ENCODE results near the gene CHST11.

The CHST11 gene

GRCh38 chr12:104636496-104636895 is 179.7 kb downstream of the CHST11 start:
- Histone ChIP-seq H3K27me3 (ENCODE audit: insufficient read depth, insufficient read length) (no peaks in the 10 kb centered on the region), H3K4me1 (ENCODE audit: insufficient read depth, insufficient read length) (peaks cover under 1% of the 10 kb centered on the region), H3K9me3 (ENCODE audit: insufficient read depth, low read length) (peaks cover 21% of the 10 kb centered on the region; the same call in 1 of the 2 replicates), H3K9ac (ENCODE audit: insufficient read length, low read depth) (no peak overlapping the region), H3K36me3 (ENCODE audit: insufficient read depth, insufficient read length, low read length) (no peaks in the 10 kb centered on the region), H3K4me3 (ENCODE audit: insufficient read length, low read depth) (no peak overlapping the region)
- TF ChIP-seq YY1 (IDR thresholded peaks at IDR 0.05; ENCODE audit: insufficient read depth, insufficient read length), result no peak
- no peak for TF ChIP-seq ZNF274 (IDR thresholded peaks at IDR 0.05; ENCODE audit: low read depth, low read length)
- no peak for TF ChIP-seq SUZ12 (IDR thresholded peaks at IDR 0.05; ENCODE audit: extremely low read depth, insufficient read depth, insufficient read length)
- no peak for DNase-seq (ENCODE audit: low read depth, low spot score)

- no peak for DNase-seq (ENCODE audit: low read depth, low spot score)
These were observed 180.9 kb downstream of the CHST11 start for GRCh38 chr12:104637604-104638003.

GRCh38 chr12:104638218-104638850 is 181.6 kb downstream of the CHST11 start:
- H3K4me3 ChIP-seq (ENCODE audit: insufficient read length, low read depth), result no peak overlapping the region
- H3K9ac ChIP-seq (ENCODE audit: insufficient read length, low read depth), result no peak overlapping the region
- peaks cover 21% of the 10 kb centered on the region; the same call in 1 of the 2 replicates for H3K9me3 ChIP-seq (ENCODE audit: insufficient read depth, low read length)
- H3K27me3 ChIP-seq (ENCODE audit: insufficient read depth, insufficient read length), result no peaks in the 10 kb centered on the region
- no peaks in the 10 kb centered on the region for H3K4me1 ChIP-seq (ENCODE audit: insufficient read depth, insufficient read length)
- no peaks in the 10 kb centered on the region for H3K36me3 ChIP-seq (ENCODE audit: insufficient read depth, insufficient read length, low read length)
- TF ChIP-seq SUZ12 (IDR thresholded peaks at IDR 0.05; ENCODE audit: extremely low read depth, insufficient read depth, insufficient read length) (no peak), YY1 (IDR thresholded peaks at IDR 0.05; ENCODE audit: insufficient read depth, insufficient read length) (no peak), ZNF274 (IDR thresholded peaks at IDR 0.05; ENCODE audit: low read depth, low read length) (no peak)
- DNase-seq (ENCODE audit: low read depth, low spot score), result no peak

More at GRCh38 chr12:104637604-104638003, 180.9 kb downstream of the CHST11 start:
- Histone ChIP-seq H3K27me3 (ENCODE audit: insufficient read depth, insufficient read length) (no peaks in the 10 kb centered on the region), H3K4me1 (ENCODE audit: insufficient read depth, insufficient read length) (no peaks in the 10 kb centered on the region), H3K9me3 (ENCODE audit: insufficient read depth, low read length) (peaks cover 21% of the 10 kb centered on the region; the same call in 1 of the 2 replicates), H3K4me3 (ENCODE audit: insufficient read length, low read depth) (no peak overlapping the region), H3K36me3 (ENCODE audit: insufficient read depth, insufficient read length, low read length) (no peaks in the 10 kb centered on the region), H3K9ac (ENCODE audit: insufficient read length, low read depth) (no peak overlapping the region)
- no peak for TF ChIP-seq SUZ12 (IDR thresholded peaks at IDR 0.05; ENCODE audit: extremely low read depth, insufficient read depth, insufficient read length)
- no peak for TF ChIP-seq YY1 (IDR thresholded peaks at IDR 0.05; ENCODE audit: insufficient read depth, insufficient read length)
- TF ChIP-seq ZNF274 (IDR thresholded peaks at IDR 0.05; ENCODE audit: low read depth, low read length), result no peak

GRCh38 chr12:104638851-104639240 is 182.1 kb downstream of the CHST11 start:
- Histone ChIP-seq H3K4me1 (ENCODE audit: insufficient read depth, insufficient read length) (no peaks in the 10 kb centered on the region), H3K9me3 (ENCODE audit: insufficient read depth, low read length) (peaks cover 19% of the 10 kb centered on the region; the same call in 1 of the 2 replicates), H3K27me3 (ENCODE audit: insufficient read depth, insufficient read length) (no peaks in the 10 kb centered on the region), H3K9ac (ENCODE audit: insufficient read length, low read depth) (no peak overlapping the region), H3K4me3 (ENCODE audit: insufficient read length, low read depth) (no peak overlapping the region), H3K36me3 (ENCODE audit: insufficient read depth, insufficient read length, low read length) (no peaks in the 10 kb centered on the region)
- no peak for TF ChIP-seq YY1 (IDR thresholded peaks at IDR 0.05; ENCODE audit: insufficient read depth, insufficient read length)
- no peak for TF ChIP-seq ZNF274 (IDR thresholded peaks at IDR 0.05; ENCODE audit: low read depth, low read length)
- TF ChIP-seq SUZ12 (IDR thresholded peaks at IDR 0.05; ENCODE audit: extremely low read depth, insufficient read depth, insufficient read length), result no peak
- no peak for DNase-seq (ENCODE audit: low read depth, low spot score)

- Histone ChIP-seq H3K36me3 (ENCODE audit: insufficient read depth, insufficient read length, low read length) (no peaks in the 10 kb centered on the region), H3K4me1 (ENCODE audit: insufficient read depth, insufficient read length) (peaks cover 5% of the 10 kb centered on the region), H3K9me3 (ENCODE audit: insufficient read depth, low read length) (peaks cover 15% of the 10 kb centered on the region; the same call in 1 of the 2 replicates), H3K9ac (ENCODE audit: insufficient read length, low read depth) (no peak overlapping the region), H3K27me3 (ENCODE audit: insufficient read depth, insufficient read length) (no peaks in the 10 kb centered on the region), H3K4me3 (ENCODE audit: insufficient read length, low read depth) (no peak overlapping the region)
- no peak for TF ChIP-seq SUZ12 (IDR thresholded peaks at IDR 0.05; ENCODE audit: extremely low read depth, insufficient read depth, insufficient read length)
- no peak for TF ChIP-seq YY1 (IDR thresholded peaks at IDR 0.05; ENCODE audit: insufficient read depth, insufficient read length)
- TF ChIP-seq ZNF274 (IDR thresholded peaks at IDR 0.05; ENCODE audit: low read depth, low read length), result no peak
- DNase-seq (ENCODE audit: low read depth, low spot score), result no peak
These were observed 184.2 kb downstream of the CHST11 start for GRCh38 chr12:104640956-104641355.

- DNase-seq (ENCODE audit: low read depth, low spot score), result no peak
- H3K36me3 ChIP-seq (ENCODE audit: insufficient read depth, insufficient read length, low read length), result peaks cover 1% of the 10 kb centered on the region
- no peak overlapping the region for H3K4me3 ChIP-seq (ENCODE audit: insufficient read length, low read depth)
- peaks cover 15% of the 10 kb centered on the region; the same call in 1 of the 2 replicates for H3K9me3 ChIP-seq (ENCODE audit: insufficient read depth, low read length)
- TF ChIP-seq YY1 (IDR thresholded peaks at IDR 0.05; ENCODE audit: insufficient read depth, insufficient read length), result no peak
- TF ChIP-seq ZNF274 (IDR thresholded peaks at IDR 0.05; ENCODE audit: low read depth, low read length), result no peak
- TF ChIP-seq SUZ12 (IDR thresholded peaks at IDR 0.05; ENCODE audit: extremely low read depth, insufficient read depth, insufficient read length), result no peak
- peaks cover 5% of the 10 kb centered on the region for H3K4me1 ChIP-seq (ENCODE audit: insufficient read depth, insufficient read length)
- no peaks in the 10 kb centered on the region for H3K27me3 ChIP-seq (ENCODE audit: insufficient read depth, insufficient read length)
- no peak overlapping the region for H3K9ac ChIP-seq (ENCODE audit: insufficient read length, low read depth)
These were observed 185.1 kb downstream of the CHST11 start for GRCh38 chr12:104641862-104642261.

- peaks cover 3% of the 10 kb centered on the region for H3K36me3 ChIP-seq (ENCODE audit: insufficient read depth, insufficient read length, low read length)
These were observed 186.5 kb downstream of the CHST11 start for GRCh38 chr12:104643093-104643818.

More at GRCh38 chr12:104643093-104643818, 186.5 kb downstream of the CHST11 start:
- Histone ChIP-seq H3K4me3 (ENCODE audit: insufficient read length, low read depth) (no peak overlapping the region), H3K9me3 (ENCODE audit: insufficient read depth, low read length) (peaks cover 15% of the 10 kb centered on the region; the same call in 1 of the 2 replicates), H3K27me3 (ENCODE audit: insufficient read depth, insufficient read length) (no peaks in the 10 kb centered on the region), H3K9ac (ENCODE audit: insufficient read length, low read depth) (no peak overlapping the region), H3K4me1 (ENCODE audit: insufficient read depth, insufficient read length) (peaks cover 5% of the 10 kb centered on the region)
- DNase-seq (ENCODE audit: low read depth, low spot score), result no peak
- TF ChIP-seq ZNF274 (IDR thresholded peaks at IDR 0.05; ENCODE audit: low read depth, low read length) (no peak), SUZ12 (IDR thresholded peaks at IDR 0.05; ENCODE audit: extremely low read depth, insufficient read depth, insufficient read length) (no peak), YY1 (IDR thresholded peaks at IDR 0.05; ENCODE audit: insufficient read depth, insufficient read length) (no peak)

All from NT2/D1 (cell line).